Spleen (tissue), 11 donors: ENCODE measurements around the gene CHST2. TPM values are rescaled to one million over a fixed set of nuclear protein-coding genes. Genes with fewer than 3 reads are reported as not detected.

Source experiments
- DNase-seq: peaks from one replicate; pipeline ENCODE4 v3.0.0-alpha.2; 2020
- H3K27ac ChIP-seq, 8 donors: fragments of 200-600 bp; sonication (generic) in 7 of 8; 1 replicate in 4 of 8; 2 replicates in 4 of 8; pipeline versions ENCODE4 v1.5.0 to v1.8.0; 2016 to 2021; ENCODE audit warnings: inconsistent platforms in 4 of 8, mild to moderate bottlenecking in 4 of 8, moderate library complexity in 1 of 8
- H3K27me3 ChIP-seq, 7 donors: fragments of 200-600 bp; sonication (generic) in 6 of 7; replicated peaks in 1 of 7; 1 replicate in 4 of 7; 2 replicates in 3 of 7; pipeline versions ENCODE4 v1.5.0 to v1.8.0; 2016 to 2021; ENCODE audit warnings: inconsistent platforms in 3 of 7, mild to moderate bottlenecking in 1 of 7
- H3K36me3 ChIP-seq, 6 donors: fragments of 200-600 bp; sonication (generic) in 5 of 6; 1 replicate in 4 of 6; 2 replicates in 2 of 6; pipeline versions ENCODE4 v1.5.0 to v1.8.0; 2016 to 2021; ENCODE audit warnings: inconsistent platforms in 2 of 6
- H3K4me1 ChIP-seq, 6 donors: fragments of 200-600 bp; sonication (generic) in 5 of 6; 1 replicate in 3 of 6; 2 replicates in 3 of 6; pipeline versions ENCODE4 v1.5.0 to v1.8.0; 2016 to 2021; ENCODE audit warnings: inconsistent platforms in 3 of 6
- H3K4me3 ChIP-seq, 8 donors: fragments of 200-600 bp; sonication (generic) in 7 of 8; 1 replicate in 4 of 8; 2 replicates in 4 of 8; pipeline versions ENCODE4 v1.5.0 to v1.8.0; 2016 to 2021; ENCODE audit warnings: inconsistent platforms in 4 of 8, mild to moderate bottlenecking in 4 of 8, moderate library complexity in 2 of 8
- H3K9me3 ChIP-seq, 8 donors: fragments of 200-600 bp; sonication (generic) in 7 of 8; 1 replicate in 4 of 8; 2 replicates in 4 of 8; pipeline versions ENCODE4 v1.5.0 to v1.8.0; 2016 to 2021; ENCODE audit warnings: inconsistent platforms in 4 of 8
- POLR2A ChIP-seq, 3 donors: fragments of 450-650 bp; IDR thresholded peaks; one replicate each; pipeline ENCODE4 v1.5.1; 2017; ENCODE audit warnings: antibody characterized with exemption in 3 of 3, mild to moderate bottlenecking in 1 of 3
- POLR2AphosphoS5 ChIP-seq, 3 donors: sonication (generic); formaldehyde crosslinking; IDR thresholded peaks; one replicate each; pipeline ENCODE4 v1.5.1; 2017; ENCODE audit warnings: antibody characterized with exemption in 3 of 3
- WGBS, 5 donors: extraction: QIAGEN DNeasy Blood & Tissue Kit in 3 of 5; methylation state at CpG; one replicate each; pipeline versions ENCODE4 v1.1.5 to v1.1.7; 2013 to 2018; 5-methylcytosine and 5-hydroxymethylcytosine counted together
- intact Hi-C: fragments of 100-400 bp; cut with DNase I; formaldehyde crosslinking; loops from one replicate; pipeline ENCODE4 v1.15.0; 2023; ENCODE audit warnings: low total_unique reads
- polyA plus RNA-seq, 3 donors: library from polyadenylated mRNA; stranded (reverse); fragments of 200-250 nt; gene quantifications; one replicate each; pipeline ENCODE4 v1.2.1, GENCODE V29; 2013
- total RNA-seq, 7 donors: library from RNA; depleted of rRNA in 3 of 7; stranded (reverse); fragments of >200 nt in 3 of 7; fragmentation: NEBNext Ultra II Directional in 4 of 7; extraction: Animal tissue kit (Norgen Biotek cat#: 25700) in 4 of 7; gene quantifications; one replicate each; pipeline versions ENCODE4 v1.1.0 to v1.2.1, GENCODE V29; 2016 to 2021
- TF ChIP-seq, protein P1 (sequence below), 11 experiments: fragments of 200-600 bp in 7 of 11; fragments of 450-650 bp in 4 of 11; sonication (generic) in 4 of 11; IDR thresholded peaks in 8 of 11; conservative IDR thresholded peaks in 3 of 11; 1 replicate in 7 of 11; 2 replicates in 4 of 11; pipeline versions ENCODE4 v1.4.0 to v1.8.0; 2016 to 2021; ENCODE audit warnings: antibody characterized with exemption in 11 of 11, inconsistent platforms in 4 of 11, mild to moderate bottlenecking in 1 of 11
- donor health status: healthy with polysubstance abuse.
- donor health status: DM: no; HTN: no; CAD: no; lungs with moderate emphysema.
- donor health status: DM: no; HTN: no; CAD: no.
- donor health status: Bipolar disorder and iron deficiency.
- donor health status: healthy.
- donor health status: DM: no; HTN: no; CAD: no.
- donor health status: DM: yes; HTN: yes; CAD: no.

The CHST2 gene
- total and polyA plus RNA-seq, 10 donors, result 8.5 to 46.6 (median 30.5) TPM

DNA sequence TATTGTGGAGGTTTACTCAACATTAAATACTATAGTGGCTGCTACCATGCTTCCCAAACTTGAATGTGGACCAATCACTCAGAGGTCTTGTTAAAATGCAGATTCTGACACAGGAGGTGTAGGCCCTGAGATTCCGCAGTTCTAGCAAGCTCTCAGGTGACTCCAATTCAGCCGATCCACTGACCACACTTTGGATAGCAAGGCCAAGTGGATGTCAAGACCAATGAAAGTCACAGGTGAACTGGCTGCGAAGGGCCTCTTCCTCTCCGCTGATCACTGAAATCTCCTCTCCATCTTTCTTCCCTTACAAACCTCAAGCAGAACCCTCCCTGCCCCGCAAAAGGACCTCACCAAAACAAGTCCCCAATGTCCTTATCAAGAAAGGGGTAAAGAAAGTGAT lies 9.2 kb upstream of the CHST2 start:
- WGBS, 5 donors, result 81 to 97% (median 89%) methylated on average over 5 of the region's 5 CpGs
- H3K4me1 ChIP-seq, result no peaks in the 10 kb centered on the region
- peaks cover 0 to 20% (median 13%) of the 10 kb centered on the region in 8 donors for H3K9me3 ChIP-seq
- intact Hi-C loops, result no loop called here
- no peaks in the 10 kb centered on the region for H3K36me3 ChIP-seq
- H3K4me3 ChIP-seq, result no peak overlapping the region
- TF ChIP-seq, protein P1, sequence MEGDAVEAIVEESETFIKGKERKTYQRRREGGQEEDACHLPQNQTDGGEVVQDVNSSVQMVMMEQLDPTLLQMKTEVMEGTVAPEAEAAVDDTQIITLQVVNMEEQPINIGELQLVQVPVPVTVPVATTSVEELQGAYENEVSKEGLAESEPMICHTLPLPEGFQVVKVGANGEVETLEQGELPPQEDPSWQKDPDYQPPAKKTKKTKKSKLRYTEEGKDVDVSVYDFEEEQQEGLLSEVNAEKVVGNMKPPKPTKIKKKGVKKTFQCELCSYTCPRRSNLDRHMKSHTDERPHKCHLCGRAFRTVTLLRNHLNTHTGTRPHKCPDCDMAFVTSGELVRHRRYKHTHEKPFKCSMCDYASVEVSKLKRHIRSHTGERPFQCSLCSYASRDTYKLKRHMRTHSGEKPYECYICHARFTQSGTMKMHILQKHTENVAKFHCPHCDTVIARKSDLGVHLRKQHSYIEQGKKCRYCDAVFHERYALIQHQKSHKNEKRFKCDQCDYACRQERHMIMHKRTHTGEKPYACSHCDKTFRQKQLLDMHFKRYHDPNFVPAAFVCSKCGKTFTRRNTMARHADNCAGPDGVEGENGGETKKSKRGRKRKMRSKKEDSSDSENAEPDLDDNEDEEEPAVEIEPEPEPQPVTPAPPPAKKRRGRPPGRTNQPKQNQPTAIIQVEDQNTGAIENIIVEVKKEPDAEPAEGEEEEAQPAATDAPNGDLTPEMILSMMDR (IDR thresholded peaks at IDR 0.05 in 8 of 11, conservative IDR thresholded peaks at IDR 0.05 in 3 of 11), result no peak
- TF ChIP-seq POLR2AphosphoS5 (IDR thresholded peaks at IDR 0.05), result no peak
- no peak for TF ChIP-seq POLR2A (IDR thresholded peaks at IDR 0.05)
- no peak overlapping the region for H3K27ac ChIP-seq
- no peak for DNase-seq
- H3K27me3 ChIP-seq, result no peaks in the 10 kb centered on the region

DNA sequence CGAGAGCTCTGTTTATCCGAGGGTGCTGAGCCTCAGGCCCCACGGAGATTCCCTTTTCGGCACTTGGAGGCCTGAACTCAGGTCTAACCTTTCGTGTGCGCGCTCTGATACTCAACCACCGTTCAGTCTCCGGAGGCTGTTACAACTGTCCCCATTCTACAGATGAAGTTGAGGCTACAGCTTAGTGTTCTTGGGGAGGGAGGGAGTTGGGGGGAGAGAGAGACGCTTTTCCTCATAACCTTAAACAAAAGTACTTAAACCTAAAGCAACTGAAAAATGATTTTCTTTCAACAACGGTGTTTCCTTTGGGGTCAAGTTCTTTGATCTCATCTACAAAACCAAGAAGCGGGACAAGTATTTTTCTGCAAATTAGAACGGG lies 952 bp upstream of the CHST2 start:
- Histone ChIP-seq H3K27me3 (peaks cover 0 to 36% (median 7%) of the 10 kb centered on the region in 7 donors), H3K36me3 (peaks cover 0 to 12% (median 8%) of the 10 kb centered on the region in 6 donors), H3K4me3 (peak overlapping the region; percentile 63 to 97 (median 92)), H3K27ac (peak overlapping the region; percentile 87 to 96 (median 92)), H3K4me1 (peaks cover 6 to 46% (median 38%) of the 10 kb centered on the region in 6 donors), H3K9me3 (no peaks in the 10 kb centered on the region)
- WGBS, 5 donors, result 43 to 53% (median 49%) methylated on average over 13 of the region's 13 CpGs
- DNase-seq, result no peak
- intact Hi-C loops, result no loop called here
- TF ChIP-seq, protein P1 (IDR thresholded peaks at IDR 0.05 in 8 of 11, conservative IDR thresholded peaks at IDR 0.05 in 3 of 11), result no peak
- TF ChIP-seq POLR2AphosphoS5 (IDR thresholded peaks at IDR 0.05), result no peak

DNA sequence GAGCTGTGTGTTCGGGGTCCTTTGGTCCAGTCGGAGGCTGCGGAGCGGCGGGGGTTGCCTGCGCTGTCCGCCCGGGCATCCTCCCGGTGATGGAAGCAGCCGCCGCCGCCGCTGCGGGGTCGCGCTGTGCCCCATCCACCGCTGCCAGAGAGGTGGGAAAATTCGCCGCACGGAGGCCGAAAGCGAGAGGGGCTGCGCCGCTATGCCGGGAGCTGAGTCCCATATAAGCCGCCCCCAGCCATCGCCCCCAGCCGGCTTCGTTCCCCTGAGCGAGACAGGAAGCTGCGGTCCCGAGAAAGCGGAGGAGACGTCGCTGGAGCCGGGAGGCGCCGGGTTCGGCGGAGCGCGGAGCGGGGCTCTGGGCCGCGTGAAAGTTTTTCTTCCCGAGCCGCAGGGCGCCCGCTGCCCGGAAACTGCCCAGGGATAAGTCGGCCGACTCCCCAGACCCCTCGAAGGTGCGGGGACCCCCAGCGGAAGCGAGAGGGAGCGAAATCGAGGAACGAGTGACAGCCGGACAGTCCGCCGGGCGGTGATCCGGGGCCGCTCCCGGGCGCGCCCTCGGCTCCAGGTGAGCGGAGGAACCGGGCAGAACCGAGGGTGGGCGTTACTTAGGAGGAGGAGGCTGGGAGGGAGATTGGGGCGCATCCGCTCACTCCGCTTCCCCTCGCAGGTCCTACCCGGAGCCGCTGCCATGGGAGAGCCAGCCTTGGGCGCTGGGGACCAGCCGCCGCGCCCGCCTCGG lies 574 bp downstream of the CHST2 start:
- DNase-seq, result peak; percentile 90
- peaks cover 6 to 61% (median 53%) of the 10 kb centered on the region in 6 donors for H3K4me1 ChIP-seq
- WGBS, 5 donors, result 0% methylated on average over 19 to 85 of the region's 85 CpGs
- peak overlapping the region; percentile 87 to 96 (median 92) for H3K27ac ChIP-seq
- H3K27me3 ChIP-seq, result peaks cover 0 to 36% (median 7%) of the 10 kb centered on the region in 7 donors
- H3K36me3 ChIP-seq, result peaks cover 0 to 12% (median 8%) of the 10 kb centered on the region in 6 donors
- peak overlapping the region; percentile 63 to 97 (median 92) for H3K4me3 ChIP-seq
- H3K9me3 ChIP-seq, result no peaks in the 10 kb centered on the region
- TF ChIP-seq POLR2AphosphoS5 (IDR thresholded peaks at IDR 0.05), result peak in 1 of 3 donors; percentile 1
- no peak for TF ChIP-seq POLR2A (IDR thresholded peaks at IDR 0.05)
- intact Hi-C loops, result loop anchor here (10.0 kb wide), 1 partner anchor 555 kb away; no protein-coding TSS in a partner anchor

DNA sequence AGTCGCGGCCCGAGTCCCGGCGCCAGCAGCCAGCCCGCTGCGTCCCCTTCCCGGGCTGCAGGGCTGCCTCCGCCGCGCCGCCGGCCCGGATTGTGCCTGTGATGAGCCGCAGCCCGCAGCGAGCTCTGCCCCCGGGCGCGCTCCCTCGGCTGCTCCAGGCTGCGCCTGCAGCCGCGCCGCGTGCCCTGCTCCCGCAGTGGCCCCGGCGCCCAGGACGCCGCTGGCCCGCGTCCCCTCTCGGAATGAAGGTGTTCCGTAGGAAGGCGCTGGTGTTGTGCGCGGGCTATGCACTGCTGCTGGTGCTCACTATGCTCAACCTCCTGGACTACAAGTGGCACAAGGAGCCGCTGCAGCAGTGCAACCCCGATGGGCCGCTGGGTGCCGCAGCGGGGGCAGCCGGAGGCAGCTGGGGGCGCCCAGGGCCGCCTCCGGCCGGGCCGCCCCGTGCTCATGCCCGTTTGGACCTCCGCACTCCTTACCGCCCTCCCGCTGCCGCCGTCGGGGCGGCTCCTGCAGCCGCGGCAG lies 1.2 kb downstream of the CHST2 start:
- Histone ChIP-seq H3K9me3 (no peaks in the 10 kb centered on the region), H3K27ac (peak overlapping the region; percentile 87 to 96 (median 92)), H3K4me3 (peak overlapping the region; percentile 63 to 97 (median 92)), H3K36me3 (peaks cover 0 to 12% (median 8%) of the 10 kb centered on the region in 6 donors), H3K27me3 (peaks cover 0 to 36% (median 7%) of the 10 kb centered on the region in 7 donors), H3K4me1 (peaks cover 6 to 67% (median 59%) of the 10 kb centered on the region in 6 donors)
- WGBS, 5 donors, result 0 to 1% (median 1%) methylated on average over 6 to 60 of the region's 60 CpGs
- DNase-seq, result peak; percentile 89
- intact Hi-C loops, result loop anchor here (10.0 kb wide), 1 partner anchor 554 kb away; no protein-coding TSS in a partner anchor
- no peak for TF ChIP-seq POLR2A (IDR thresholded peaks at IDR 0.05)
- TF ChIP-seq POLR2AphosphoS5 (IDR thresholded peaks at IDR 0.05), result peak in 1 of 3 donors; percentile 37
- TF ChIP-seq, protein P1 (IDR thresholded peaks at IDR 0.05 in 8 of 11, conservative IDR thresholded peaks at IDR 0.05 in 3 of 11), result peak in 1 of 11 experiments; percentile 37
